Neural cell (in vitro differentiated cells): ENCODE measurements around the gene ASCL1. TPM values are rescaled to one million over a fixed set of nuclear protein-coding genes. Genes with fewer than 3 reads are reported as not detected.

Source experiments
- H2AFZ ChIP-seq: fragments of 200-600, 300-800 bp; sonication (generic), shearing (Covaris generic); 2 replicates; pipeline ENCODE4 v1.6.0; 2014; ENCODE audit warnings: low read depth, mild to moderate bottlenecking, antibody characterized with exemption, low read length, moderate library complexity
- H3F3A ChIP-seq: fragments of 200-600 bp; shearing (Covaris generic); 2 replicates; pipeline ENCODE4 v1.6.1; 2016; ENCODE audit warnings: mild to moderate bottlenecking, moderate library complexity, mixed read lengths, antibody characterized with exemption, low read length; ENCODE audit not compliant: insufficient read depth, poor library complexity, severe bottlenecking
- H3K27ac ChIP-seq: fragments of 200-600, 300-800 bp; sonication (generic), shearing (Covaris generic); 2 replicates; pipeline ENCODE4 v1.5.1; 2014; ENCODE audit warnings: mild to moderate bottlenecking, low read length, moderate library complexity
- H3K27me3 ChIP-seq: fragments of 300-800, 200-600 bp; sonication (generic), shearing (Covaris generic); 2 replicates; pipeline ENCODE4 v1.6.0; 2014; ENCODE audit warnings: mild to moderate bottlenecking, low read depth, low read length, moderate library complexity; ENCODE audit not compliant: insufficient read depth
- H3K36me3 ChIP-seq: fragments of 300-800, 200-600 bp; sonication (generic), shearing (Covaris generic); 2 replicates; pipeline ENCODE4 v1.5.1; 2014; ENCODE audit warnings: mild to moderate bottlenecking, antibody characterized with exemption, low read length, moderate library complexity; ENCODE audit not compliant: insufficient read depth
- H3K4me2 ChIP-seq: fragments of 300-800, 200-600 bp; sonication (generic), shearing (Covaris generic); 2 replicates; pipeline ENCODE4 v1.6.0; 2014; ENCODE audit warnings: mild to moderate bottlenecking, low read length
- H3K4me3 ChIP-seq: fragments of 300-800, 200-600 bp; sonication (generic), shearing (Covaris generic); 2 replicates; pipeline ENCODE4 v1.5.1; 2014; ENCODE audit warnings: mild to moderate bottlenecking, low read length, moderate library complexity
- H3K79me2 ChIP-seq: fragments of 200-600 bp; shearing (Covaris generic); replicated peaks from 2 replicates; pipeline ENCODE4 v1.6.0; 2014; ENCODE audit warnings: mild to moderate bottlenecking, low read length, moderate library complexity; ENCODE audit not compliant: insufficient read depth
- H3K9ac ChIP-seq: fragments of 300-800, 200-600 bp; sonication (generic), shearing (Covaris generic); 2 replicates; pipeline ENCODE4 v1.6.1; 2016; ENCODE audit warnings: mild to moderate bottlenecking, low read length, mixed read lengths
- H3K9me2 ChIP-seq: fragments of 200-600 bp; shearing (Covaris generic); 2 replicates; pipeline ENCODE4 v1.6.1; 2016; ENCODE audit warnings: mild to moderate bottlenecking, low read length, mixed read lengths; ENCODE audit not compliant: insufficient read depth
- H3K9me3 ChIP-seq: fragments of 200-600, 300-800 bp; sonication (generic), shearing (Covaris generic); 2 replicates; pipeline ENCODE4 v1.6.1; 2016; ENCODE audit warnings: mild to moderate bottlenecking, mixed run types, low read length, moderate library complexity, mixed read lengths
- H4K20me1 ChIP-seq: fragments of 200-600 bp; shearing (Covaris generic); 2 replicates; pipeline ENCODE4 v1.6.1; 2016; ENCODE audit warnings: mild to moderate bottlenecking, mixed run types; ENCODE audit not compliant: insufficient read depth
- EP300 ChIP-seq: fragments of 450-650 bp; conservative IDR thresholded peaks from 2 replicates; pipeline ENCODE4 v1.6.1; 2014; ENCODE audit warnings: antibody characterized with exemption, mild to moderate bottlenecking, moderate library complexity; ENCODE audit not compliant: poor library complexity, severe bottlenecking
- EZH2 ChIP-seq: fragments of 200-600, 300-800 bp; shearing (Covaris generic), sonication (generic); IDR thresholded peaks from 2 replicates; pipeline ENCODE4 v1.6.1; 2014; ENCODE audit warnings: antibody characterized with exemption, low read length, borderline replicate concordance, mild to moderate bottlenecking; ENCODE audit not compliant: insufficient read depth, poor library complexity, severe bottlenecking
- MXI1 ChIP-seq: fragments of 450-650 bp; conservative IDR thresholded peaks from 2 replicates; pipeline ENCODE4 v1.6.1; 2014; ENCODE audit warnings: antibody characterized with exemption, mild to moderate bottlenecking; ENCODE audit not compliant: poor library complexity, severe bottlenecking
- RAD21 ChIP-seq: fragments of 450-650 bp; conservative IDR thresholded peaks from 2 replicates; pipeline ENCODE4 v1.6.1; 2014; ENCODE audit warnings: antibody characterized with exemption, mild to moderate bottlenecking, moderate library complexity
- SMC3 ChIP-seq: fragments of 450-650 bp; conservative IDR thresholded peaks from 2 replicates; pipeline ENCODE4 v1.6.1; 2014; ENCODE audit warnings: antibody characterized with exemption, mild to moderate bottlenecking, moderate library complexity; ENCODE audit not compliant: poor library complexity
- TAF1 ChIP-seq: IDR thresholded peaks from 2 replicates; pipeline ENCODE4 v1.6.1; 2012; ENCODE audit warnings: low read depth
- polyA plus RNA-seq: library from polyadenylated mRNA; depleted of rRNA; stranded (reverse); fragments of >200 nt; gene quantifications from 2 replicates; pipeline ENCODE4 v1.2.3, GENCODE V29; 2014
- TF ChIP-seq, protein P1 (sequence below): fragments of 450-650 bp; IDR thresholded peaks from 2 replicates; pipeline ENCODE4 v1.5.1; 2014; ENCODE audit warnings: antibody characterized with exemption, mild to moderate bottlenecking, moderate library complexity; ENCODE audit not compliant: poor library complexity, severe bottlenecking
- TF ChIP-seq, protein P2 (sequence below): IDR thresholded peaks from 2 replicates; pipeline ENCODE4 v1.6.1; 2012; ENCODE audit warnings: borderline replicate concordance

Gene ASCL1
- polyA plus RNA-seq, 1 donor from 2014 or later = 3.4 TPM

DNA sequence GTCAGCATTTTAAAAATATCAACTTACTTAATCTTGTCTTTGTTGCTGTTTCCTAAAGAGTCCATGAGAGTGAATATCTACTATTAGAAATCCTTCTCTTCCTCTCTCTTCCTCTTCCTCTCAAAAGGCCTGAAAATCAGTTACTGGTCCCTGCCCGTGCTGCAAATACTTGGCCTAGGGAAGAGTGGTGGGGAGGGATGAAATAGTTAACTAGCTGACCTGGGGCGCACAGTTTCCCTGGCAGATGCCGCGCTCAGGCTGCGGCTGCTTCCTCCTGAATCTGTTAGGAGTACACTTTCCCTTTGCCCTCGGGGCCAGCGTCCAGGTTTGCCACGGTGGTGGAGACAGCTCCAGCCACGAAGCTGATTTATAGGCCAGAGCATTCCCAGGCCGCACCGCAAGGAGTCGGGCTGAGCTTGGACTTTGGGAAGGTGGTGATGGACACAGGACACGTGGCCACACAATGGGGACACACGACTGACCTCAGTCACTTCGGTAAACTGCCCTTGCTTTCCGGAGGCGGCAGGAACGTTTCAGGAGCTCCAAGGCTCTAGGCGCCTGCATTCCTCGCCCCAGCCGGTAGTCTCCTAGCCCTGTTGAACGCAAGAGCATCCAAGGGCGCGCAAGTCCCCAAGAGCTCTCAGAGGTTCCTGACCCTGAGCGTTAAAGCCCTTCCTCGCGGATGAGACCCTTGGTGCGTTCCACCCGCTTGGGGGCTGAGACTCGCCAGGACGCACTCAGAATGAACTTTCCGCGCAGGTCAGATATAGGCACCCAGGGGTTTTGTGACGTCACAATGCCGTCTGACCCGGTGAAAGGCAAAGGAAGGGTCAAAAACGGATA lies 7.1 kb upstream of the ASCL1 start:
- Histone ChIP-seq H3K9ac (no peak overlapping the region), H3K27ac (no peak overlapping the region), H4K20me1 (no peaks in the 10 kb centered on the region), H3K9me3 (no peaks in the 10 kb centered on the region), H2AFZ (no peak overlapping the region), H3K9me2 (no peaks in the 10 kb centered on the region), H3K79me2 (no peaks in the 10 kb centered on the region), H3K36me3 (no peaks in the 10 kb centered on the region), H3K4me3 (peak overlapping the region; percentile 45), H3K4me2 (no peak overlapping the region), H3F3A (no peaks in the 10 kb centered on the region), H3K27me3 (peaks cover 40% of the 10 kb centered on the region)
- peak; percentile 51 for TF ChIP-seq SMC3
- TF ChIP-seq RAD21 = peak; percentile 38
- no peak for TF ChIP-seq MXI1
- TF ChIP-seq, protein P1, sequence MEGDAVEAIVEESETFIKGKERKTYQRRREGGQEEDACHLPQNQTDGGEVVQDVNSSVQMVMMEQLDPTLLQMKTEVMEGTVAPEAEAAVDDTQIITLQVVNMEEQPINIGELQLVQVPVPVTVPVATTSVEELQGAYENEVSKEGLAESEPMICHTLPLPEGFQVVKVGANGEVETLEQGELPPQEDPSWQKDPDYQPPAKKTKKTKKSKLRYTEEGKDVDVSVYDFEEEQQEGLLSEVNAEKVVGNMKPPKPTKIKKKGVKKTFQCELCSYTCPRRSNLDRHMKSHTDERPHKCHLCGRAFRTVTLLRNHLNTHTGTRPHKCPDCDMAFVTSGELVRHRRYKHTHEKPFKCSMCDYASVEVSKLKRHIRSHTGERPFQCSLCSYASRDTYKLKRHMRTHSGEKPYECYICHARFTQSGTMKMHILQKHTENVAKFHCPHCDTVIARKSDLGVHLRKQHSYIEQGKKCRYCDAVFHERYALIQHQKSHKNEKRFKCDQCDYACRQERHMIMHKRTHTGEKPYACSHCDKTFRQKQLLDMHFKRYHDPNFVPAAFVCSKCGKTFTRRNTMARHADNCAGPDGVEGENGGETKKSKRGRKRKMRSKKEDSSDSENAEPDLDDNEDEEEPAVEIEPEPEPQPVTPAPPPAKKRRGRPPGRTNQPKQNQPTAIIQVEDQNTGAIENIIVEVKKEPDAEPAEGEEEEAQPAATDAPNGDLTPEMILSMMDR = peak; percentile 48

DNA sequence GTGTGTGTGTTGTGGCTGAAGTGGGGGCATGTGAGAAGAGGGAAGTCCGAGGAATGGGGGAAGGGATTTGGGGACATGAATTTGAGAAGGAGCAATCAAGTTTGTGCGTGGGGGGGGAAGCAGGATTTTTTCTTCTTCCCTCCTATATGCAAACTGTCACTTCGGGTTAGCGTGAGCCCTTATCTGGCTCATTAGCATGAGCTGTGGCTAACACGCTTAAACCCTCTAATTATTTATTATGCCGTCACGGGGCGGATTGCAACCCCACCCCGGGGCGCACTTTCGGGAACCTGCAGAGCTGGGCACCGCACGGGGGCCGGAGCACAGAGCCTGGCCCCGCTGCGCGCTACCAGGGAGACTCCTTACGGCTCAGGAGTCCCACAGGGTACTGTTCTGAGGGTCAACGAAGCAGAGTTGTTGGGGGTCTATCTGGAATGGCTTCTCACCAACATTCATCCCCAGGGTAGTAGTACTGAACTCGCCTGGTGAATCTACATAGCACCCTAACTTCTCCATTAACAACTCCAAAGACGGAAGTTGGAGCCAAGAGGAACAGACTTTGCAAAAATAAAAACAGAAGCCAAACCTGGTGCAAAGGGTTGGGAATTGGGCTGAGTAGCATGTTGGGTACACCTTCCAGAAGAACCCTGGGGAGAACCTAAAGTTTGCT lies 6.4 kb upstream of the ASCL1 start:
- peak overlapping the region; percentile 45 for H3K4me3 ChIP-seq
- no peak for TF ChIP-seq RAD21
- TF ChIP-seq, protein P1 = no peak
- TF ChIP-seq, protein P2, sequence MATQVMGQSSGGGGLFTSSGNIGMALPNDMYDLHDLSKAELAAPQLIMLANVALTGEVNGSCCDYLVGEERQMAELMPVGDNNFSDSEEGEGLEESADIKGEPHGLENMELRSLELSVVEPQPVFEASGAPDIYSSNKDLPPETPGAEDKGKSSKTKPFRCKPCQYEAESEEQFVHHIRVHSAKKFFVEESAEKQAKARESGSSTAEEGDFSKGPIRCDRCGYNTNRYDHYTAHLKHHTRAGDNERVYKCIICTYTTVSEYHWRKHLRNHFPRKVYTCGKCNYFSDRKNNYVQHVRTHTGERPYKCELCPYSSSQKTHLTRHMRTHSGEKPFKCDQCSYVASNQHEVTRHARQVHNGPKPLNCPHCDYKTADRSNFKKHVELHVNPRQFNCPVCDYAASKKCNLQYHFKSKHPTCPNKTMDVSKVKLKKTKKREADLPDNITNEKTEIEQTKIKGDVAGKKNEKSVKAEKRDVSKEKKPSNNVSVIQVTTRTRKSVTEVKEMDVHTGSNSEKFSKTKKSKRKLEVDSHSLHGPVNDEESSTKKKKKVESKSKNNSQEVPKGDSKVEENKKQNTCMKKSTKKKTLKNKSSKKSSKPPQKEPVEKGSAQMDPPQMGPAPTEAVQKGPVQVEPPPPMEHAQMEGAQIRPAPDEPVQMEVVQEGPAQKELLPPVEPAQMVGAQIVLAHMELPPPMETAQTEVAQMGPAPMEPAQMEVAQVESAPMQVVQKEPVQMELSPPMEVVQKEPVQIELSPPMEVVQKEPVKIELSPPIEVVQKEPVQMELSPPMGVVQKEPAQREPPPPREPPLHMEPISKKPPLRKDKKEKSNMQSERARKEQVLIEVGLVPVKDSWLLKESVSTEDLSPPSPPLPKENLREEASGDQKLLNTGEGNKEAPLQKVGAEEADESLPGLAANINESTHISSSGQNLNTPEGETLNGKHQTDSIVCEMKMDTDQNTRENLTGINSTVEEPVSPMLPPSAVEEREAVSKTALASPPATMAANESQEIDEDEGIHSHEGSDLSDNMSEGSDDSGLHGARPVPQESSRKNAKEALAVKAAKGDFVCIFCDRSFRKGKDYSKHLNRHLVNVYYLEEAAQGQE = no peak
- TF ChIP-seq EZH2 = no peak
- TF ChIP-seq EP300 = no peak
- TF ChIP-seq SMC3 = no peak
- no peak for TF ChIP-seq TAF1
- no peaks in the 10 kb centered on the region for H3F3A ChIP-seq
- H3K9ac ChIP-seq = no peak overlapping the region
- H3K79me2 ChIP-seq = no peaks in the 10 kb centered on the region
- H3K27ac ChIP-seq = no peak overlapping the region
- no peaks in the 10 kb centered on the region for H4K20me1 ChIP-seq
- peaks cover 47% of the 10 kb centered on the region for H3K27me3 ChIP-seq
- no peaks in the 10 kb centered on the region for H3K9me3 ChIP-seq
- H2AFZ ChIP-seq = no peak overlapping the region
- no peak overlapping the region for H3K4me2 ChIP-seq
- no peaks in the 10 kb centered on the region for H3K9me2 ChIP-seq
- no peaks in the 10 kb centered on the region for H3K36me3 ChIP-seq
